ENCODE results near the gene FBXO11. TPM values are rescaled to one million over a fixed set of nuclear protein-coding genes. Genes with fewer than 3 reads are reported as not detected.

FBXO11 gene
- total RNA-seq, 1 donor from 2014 or later = 71.3 TPM

- Mint-ChIP-seq H3K9me3 (peaks cover 14% of the 10 kb centered on the region), H3K4me1 (no peaks in the 10 kb centered on the region), H3K36me3 (peaks cover 69% of the 10 kb centered on the region), H3K4me3 (no peak overlapping the region), H3K27ac (no peak overlapping the region), H3K27me3 (ENCODE audit: insufficient read depth, low read depth) (peaks cover 2% of the 10 kb centered on the region)
- Histone ChIP-seq H3K27ac (no peak overlapping the region), H3K9ac (no peak overlapping the region), H4K20me1 (ENCODE audit: low read depth) (peaks cover 84% of the 10 kb centered on the region), H2AFZ (replicated peaks) (no peak overlapping the region), H3K4me1 (no peaks in the 10 kb centered on the region), H3K9me3 (ENCODE audit: low read depth) (no peaks in the 10 kb centered on the region), H3K79me2 (ENCODE audit: low read depth) (peaks cover 54% of the 10 kb centered on the region), H3K36me3 (peaks cover 78% of the 10 kb centered on the region), H3F3A (ENCODE audit: low read depth) (peaks cover 89% of the 10 kb centered on the region), H3K4me2 (no peak overlapping the region), H3K27me3 (no peaks in the 10 kb centered on the region), H3K4me3 (no peak overlapping the region)
- no peak for DNase-seq (ENCODE audit: low spot score)
- TF ChIP-seq EZH2phosphoT487 (IDR thresholded peaks at IDR 0.05) (no peak), EZH2 (IDR thresholded peaks at IDR 0.05) (no peak)
- TF ChIP-seq, protein P1, sequence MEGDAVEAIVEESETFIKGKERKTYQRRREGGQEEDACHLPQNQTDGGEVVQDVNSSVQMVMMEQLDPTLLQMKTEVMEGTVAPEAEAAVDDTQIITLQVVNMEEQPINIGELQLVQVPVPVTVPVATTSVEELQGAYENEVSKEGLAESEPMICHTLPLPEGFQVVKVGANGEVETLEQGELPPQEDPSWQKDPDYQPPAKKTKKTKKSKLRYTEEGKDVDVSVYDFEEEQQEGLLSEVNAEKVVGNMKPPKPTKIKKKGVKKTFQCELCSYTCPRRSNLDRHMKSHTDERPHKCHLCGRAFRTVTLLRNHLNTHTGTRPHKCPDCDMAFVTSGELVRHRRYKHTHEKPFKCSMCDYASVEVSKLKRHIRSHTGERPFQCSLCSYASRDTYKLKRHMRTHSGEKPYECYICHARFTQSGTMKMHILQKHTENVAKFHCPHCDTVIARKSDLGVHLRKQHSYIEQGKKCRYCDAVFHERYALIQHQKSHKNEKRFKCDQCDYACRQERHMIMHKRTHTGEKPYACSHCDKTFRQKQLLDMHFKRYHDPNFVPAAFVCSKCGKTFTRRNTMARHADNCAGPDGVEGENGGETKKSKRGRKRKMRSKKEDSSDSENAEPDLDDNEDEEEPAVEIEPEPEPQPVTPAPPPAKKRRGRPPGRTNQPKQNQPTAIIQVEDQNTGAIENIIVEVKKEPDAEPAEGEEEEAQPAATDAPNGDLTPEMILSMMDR (IDR thresholded peaks at IDR 0.05) = no peak
Measured at GRCh38 chr2:47803770-47804169, 102.5 kb downstream of the FBXO11 start.

GRCh38 chr2:47803363-47803762 lies 102.9 kb downstream of the FBXO11 start:
- Histone ChIP-seq H3K27me3 (no peaks in the 10 kb centered on the region), H4K20me1 (ENCODE audit: low read depth) (peaks cover 83% of the 10 kb centered on the region), H3K4me1 (no peaks in the 10 kb centered on the region), H2AFZ (replicated peaks) (no peak overlapping the region), H3F3A (ENCODE audit: low read depth) (peaks cover 86% of the 10 kb centered on the region), H3K27ac (no peak overlapping the region), H3K79me2 (ENCODE audit: low read depth) (peaks cover 58% of the 10 kb centered on the region), H3K4me2 (no peak overlapping the region), H3K4me3 (no peak overlapping the region), H3K9ac (no peak overlapping the region), H3K36me3 (peaks cover 76% of the 10 kb centered on the region), H3K9me3 (ENCODE audit: low read depth) (no peaks in the 10 kb centered on the region)
- Mint-ChIP-seq H3K9me3 (peaks cover 14% of the 10 kb centered on the region), H3K27ac (no peak overlapping the region), H3K27me3 (ENCODE audit: insufficient read depth, low read depth) (peaks cover 4% of the 10 kb centered on the region), H3K4me3 (no peak overlapping the region), H3K36me3 (peaks cover 72% of the 10 kb centered on the region), H3K4me1 (no peaks in the 10 kb centered on the region)
- no peak for TF ChIP-seq EZH2phosphoT487 (IDR thresholded peaks at IDR 0.05)
- TF ChIP-seq EZH2 (IDR thresholded peaks at IDR 0.05) = no peak
- TF ChIP-seq, protein P1 (IDR thresholded peaks at IDR 0.05) = no peak
- no peak for DNase-seq (ENCODE audit: low spot score)

DNA sequence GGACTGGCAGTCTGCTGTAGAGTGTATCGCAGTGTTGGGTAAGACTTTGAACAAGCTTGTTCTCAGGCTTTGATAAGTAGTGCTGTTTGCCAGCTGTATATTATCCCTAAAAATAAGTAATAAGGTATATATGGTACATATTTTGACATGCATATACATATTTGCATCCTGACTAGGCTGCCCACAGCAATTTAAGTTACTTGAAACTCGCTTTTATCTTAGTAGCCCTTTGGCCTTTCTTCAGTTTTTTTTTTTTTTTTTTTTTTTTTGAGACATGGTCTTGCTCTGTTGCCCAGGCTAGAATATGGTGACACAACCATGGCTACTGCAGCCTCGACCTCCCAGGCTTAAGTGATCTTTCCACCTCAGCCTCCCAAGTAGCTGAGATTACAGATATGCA lies 105.2 kb downstream of the FBXO11 start:
- H3K4me1 ChIP-seq = no peaks in the 10 kb centered on the region
- no peak for DNase-seq (ENCODE audit: low spot score)
- H3K4me2 ChIP-seq = no peak overlapping the region
- no peak overlapping the region for H3K4me3 Mint-ChIP-seq
- no peaks in the 10 kb centered on the region for H3K27me3 ChIP-seq
- peaks cover 92% of the 10 kb centered on the region for H4K20me1 ChIP-seq (ENCODE audit: low read depth)
- no peak overlapping the region for H3K9ac ChIP-seq
- H3K9me3 ChIP-seq (ENCODE audit: low read depth) = no peaks in the 10 kb centered on the region
- peaks cover 80% of the 10 kb centered on the region for H3K36me3 Mint-ChIP-seq
- no peaks in the 10 kb centered on the region for H3K4me1 Mint-ChIP-seq
- H3K79me2 ChIP-seq (ENCODE audit: low read depth) = peaks cover 80% of the 10 kb centered on the region
- H3K27ac Mint-ChIP-seq = no peak overlapping the region
- H3F3A ChIP-seq (ENCODE audit: low read depth) = peaks cover 80% of the 10 kb centered on the region
- no peak for TF ChIP-seq EZH2 (IDR thresholded peaks at IDR 0.05)
- H3K36me3 ChIP-seq = peaks cover 64% of the 10 kb centered on the region
- H3K27ac ChIP-seq = no peak overlapping the region
- peaks cover 4% of the 10 kb centered on the region for H3K27me3 Mint-ChIP-seq (ENCODE audit: insufficient read depth, low read depth)
- H3K9me3 Mint-ChIP-seq = peaks cover 14% of the 10 kb centered on the region
- H3K4me3 ChIP-seq = no peak overlapping the region
- no peak overlapping the region for H2AFZ ChIP-seq (replicated peaks)

DNA sequence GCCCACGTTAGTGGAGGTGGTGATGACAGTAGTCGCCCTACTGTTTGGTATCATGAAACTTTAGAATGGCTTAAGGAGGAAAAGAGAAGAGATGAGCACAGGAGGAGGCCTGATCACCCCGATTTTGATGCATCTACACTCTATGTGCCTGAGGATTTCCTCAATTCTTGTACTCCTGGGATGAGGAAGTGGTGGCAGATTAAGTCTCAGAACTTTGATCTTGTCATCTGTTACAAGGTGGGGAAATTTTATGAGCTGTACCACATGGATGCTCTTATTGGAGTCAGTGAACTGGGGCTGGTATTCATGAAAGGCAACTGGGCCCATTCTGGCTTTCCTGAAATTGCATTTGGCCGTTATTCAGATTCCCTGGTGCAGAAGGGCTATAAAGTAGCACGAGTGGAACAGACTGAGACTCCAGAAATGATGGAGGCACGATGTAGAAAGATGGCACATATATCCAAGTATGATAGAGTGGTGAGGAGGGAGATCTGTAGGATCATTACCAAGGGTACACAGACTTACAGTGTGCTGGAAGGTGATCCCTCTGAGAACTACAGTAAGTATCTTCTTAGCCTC lies 107.2 kb downstream of the FBXO11 start:
- no peak overlapping the region for H3K27ac ChIP-seq
- H3K9me3 ChIP-seq (ENCODE audit: low read depth) = no peaks in the 10 kb centered on the region
- peaks cover 79% of the 10 kb centered on the region for H3K36me3 Mint-ChIP-seq
- no peak overlapping the region for H3K4me3 Mint-ChIP-seq
- no peaks in the 10 kb centered on the region for H3K4me1 Mint-ChIP-seq
- H2AFZ ChIP-seq (replicated peaks) = no peak overlapping the region
- no peak for DNase-seq (ENCODE audit: low spot score)
- peaks cover 4% of the 10 kb centered on the region for H3K27me3 Mint-ChIP-seq (ENCODE audit: insufficient read depth, low read depth)
- H3K4me1 ChIP-seq = no peaks in the 10 kb centered on the region
- no peak overlapping the region for H3K4me2 ChIP-seq
- H3K9ac ChIP-seq = no peak overlapping the region
- H3K79me2 ChIP-seq (ENCODE audit: low read depth) = peaks cover 100% of the 10 kb centered on the region
- peaks cover 95% of the 10 kb centered on the region for H4K20me1 ChIP-seq (ENCODE audit: low read depth)
- peaks cover 14% of the 10 kb centered on the region for H3K9me3 Mint-ChIP-seq
- H3K4me3 ChIP-seq = no peak overlapping the region
- no peak overlapping the region for H3K27ac Mint-ChIP-seq
- H3F3A ChIP-seq (ENCODE audit: low read depth) = peaks cover 64% of the 10 kb centered on the region
- no peaks in the 10 kb centered on the region for H3K27me3 ChIP-seq
- peaks cover 69% of the 10 kb centered on the region for H3K36me3 ChIP-seq
- TF ChIP-seq, protein P1 (IDR thresholded peaks at IDR 0.05) = no peak
- TF ChIP-seq EZH2phosphoT487 (IDR thresholded peaks at IDR 0.05) = no peak
- no peak for TF ChIP-seq EZH2 (IDR thresholded peaks at IDR 0.05)
